T-helper 1 cell treated with Interleukin-12 subunit alpha and Interleukin-12 subunit beta and Interleukin-4 antibody, amounts not matched to agents 30 μg/mL and 1 μg/mL, for 36 hours (primary cell): ENCODE results near the gene ZNF445.
"Not testable (repeated sequence)": the region's sequence is repeated elsewhere in the genome, so short reads cannot be mapped to it uniquely, and the experiment has no call there.

Experiments used
- H3K27ac Mint-ChIP-seq: one replicate; pipeline ENCODE4 v1.8.0; 2021; ENCODE audit warnings: mild to moderate bottlenecking, mixed read lengths
- H3K27me3 Mint-ChIP-seq: one replicate; pipeline ENCODE4 v1.8.0; 2021; ENCODE audit warnings: low read depth, mixed read lengths
- H3K36me3 Mint-ChIP-seq: one replicate; pipeline ENCODE4 v1.8.0; 2021; ENCODE audit warnings: low read depth, mixed read lengths
- H3K4me1 Mint-ChIP-seq: one replicate; pipeline ENCODE4 v1.8.0; 2021; ENCODE audit warnings: low read depth, mixed read lengths
- H3K4me3 Mint-ChIP-seq: one replicate; pipeline ENCODE4 v1.8.0; 2021; ENCODE audit warnings: mild to moderate bottlenecking, moderate library complexity, mixed read lengths
- H3K9me3 Mint-ChIP-seq: one replicate; pipeline ENCODE4 v1.8.0; 2021; ENCODE audit warnings: mixed read lengths

Gene ZNF445

DNA sequence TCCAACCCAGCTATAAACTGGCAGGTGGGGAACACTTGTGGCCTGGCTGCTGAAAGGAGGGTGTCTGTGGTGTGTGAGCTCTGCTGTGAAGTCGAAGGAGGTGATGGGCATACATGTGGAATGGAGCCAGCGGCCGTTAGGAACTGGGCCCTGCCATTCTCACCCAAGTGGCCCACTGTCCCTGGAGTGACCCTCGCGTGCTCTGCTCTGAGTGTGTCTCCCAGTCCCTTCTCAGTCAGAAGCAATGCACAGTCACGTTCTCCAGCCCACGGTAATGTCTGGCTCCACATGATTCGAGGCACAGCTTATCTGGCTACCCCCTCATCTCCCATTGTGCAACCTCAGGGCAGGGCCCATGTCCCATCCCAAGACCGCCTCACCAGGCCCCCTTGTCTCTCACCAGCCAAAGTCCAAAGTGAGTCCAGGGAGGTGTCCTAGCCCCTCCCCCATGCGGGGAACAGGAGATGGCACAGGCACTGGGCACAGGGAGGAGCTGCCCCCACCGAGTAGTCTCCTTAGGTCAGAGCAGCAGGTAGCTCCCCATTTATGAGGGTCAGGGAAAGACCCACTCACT, 62.9 kb downstream of the ZNF445 start:
- no peaks in the 10 kb centered on the region for H3K9me3 Mint-ChIP-seq
- H3K27me3 Mint-ChIP-seq: no peaks in the 10 kb centered on the region
- H3K4me3 Mint-ChIP-seq: no peak overlapping the region
- H3K4me1 Mint-ChIP-seq: no peaks in the 10 kb centered on the region
- no peak overlapping the region for H3K27ac Mint-ChIP-seq
- H3K36me3 Mint-ChIP-seq: no peaks in the 10 kb centered on the region

DNA sequence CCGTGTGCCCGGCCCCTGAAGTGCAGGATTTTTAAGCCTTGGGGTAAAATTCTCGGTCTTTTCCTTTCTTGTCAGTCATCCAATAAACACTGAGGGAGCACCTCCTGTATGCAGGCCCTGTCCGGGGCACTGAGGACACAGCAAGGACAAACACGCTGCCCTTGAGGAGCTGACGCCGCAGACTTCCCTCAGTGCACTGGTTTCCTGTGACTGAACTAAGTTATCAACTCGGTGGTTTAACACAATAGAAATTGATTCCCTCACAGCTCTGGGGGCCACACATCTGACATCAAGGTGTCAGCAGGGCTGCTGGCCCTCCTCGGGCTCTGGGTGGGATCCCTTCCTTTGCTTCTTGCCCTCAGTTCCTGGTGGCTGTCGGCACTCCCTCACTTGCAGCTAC, 65.1 kb downstream of the ZNF445 start:
- Mint-ChIP-seq H3K36me3 (no peaks in the 10 kb centered on the region), H3K27me3 (no peaks in the 10 kb centered on the region), H3K4me1 (no peaks in the 10 kb centered on the region), H3K27ac (no peak overlapping the region), H3K9me3 (no peaks in the 10 kb centered on the region), H3K4me3 (no peak overlapping the region)

DNA sequence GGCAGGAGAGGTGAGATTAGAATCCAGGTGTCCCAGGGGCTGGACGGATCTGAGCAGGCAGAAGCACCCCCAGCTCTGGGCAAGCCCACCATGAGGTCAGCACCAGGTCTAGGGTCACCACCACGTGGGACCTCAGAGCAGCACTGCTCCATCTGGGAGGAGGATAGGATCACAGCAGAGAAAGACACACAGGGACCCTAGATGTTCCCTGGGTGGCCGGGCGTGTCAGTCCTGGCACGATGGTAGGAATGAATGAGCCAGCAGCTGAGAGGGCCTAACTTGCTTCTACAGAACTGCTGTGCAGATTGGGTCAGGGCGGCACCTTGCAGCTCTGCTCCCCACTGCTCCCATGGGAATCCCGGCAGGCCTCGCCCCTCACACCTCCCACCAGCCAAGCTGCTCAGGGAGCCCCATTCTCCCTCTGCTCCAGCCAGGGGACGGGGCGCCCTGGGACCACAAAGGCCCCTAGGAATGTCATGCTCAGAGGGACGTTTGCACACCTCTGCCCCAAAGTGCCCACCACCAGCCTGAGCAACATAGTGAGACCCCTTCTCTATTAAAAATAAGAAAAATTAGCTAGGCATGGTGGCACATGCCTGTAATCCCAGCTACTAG, 66.3 kb downstream of the ZNF445 start:
- Mint-ChIP-seq H3K36me3 (no peaks in the 10 kb centered on the region), H3K4me3 (no peak overlapping the region), H3K4me1 (no peaks in the 10 kb centered on the region), H3K27ac (no peak overlapping the region), H3K9me3 (no peaks in the 10 kb centered on the region), H3K27me3 (no peaks in the 10 kb centered on the region)

DNA sequence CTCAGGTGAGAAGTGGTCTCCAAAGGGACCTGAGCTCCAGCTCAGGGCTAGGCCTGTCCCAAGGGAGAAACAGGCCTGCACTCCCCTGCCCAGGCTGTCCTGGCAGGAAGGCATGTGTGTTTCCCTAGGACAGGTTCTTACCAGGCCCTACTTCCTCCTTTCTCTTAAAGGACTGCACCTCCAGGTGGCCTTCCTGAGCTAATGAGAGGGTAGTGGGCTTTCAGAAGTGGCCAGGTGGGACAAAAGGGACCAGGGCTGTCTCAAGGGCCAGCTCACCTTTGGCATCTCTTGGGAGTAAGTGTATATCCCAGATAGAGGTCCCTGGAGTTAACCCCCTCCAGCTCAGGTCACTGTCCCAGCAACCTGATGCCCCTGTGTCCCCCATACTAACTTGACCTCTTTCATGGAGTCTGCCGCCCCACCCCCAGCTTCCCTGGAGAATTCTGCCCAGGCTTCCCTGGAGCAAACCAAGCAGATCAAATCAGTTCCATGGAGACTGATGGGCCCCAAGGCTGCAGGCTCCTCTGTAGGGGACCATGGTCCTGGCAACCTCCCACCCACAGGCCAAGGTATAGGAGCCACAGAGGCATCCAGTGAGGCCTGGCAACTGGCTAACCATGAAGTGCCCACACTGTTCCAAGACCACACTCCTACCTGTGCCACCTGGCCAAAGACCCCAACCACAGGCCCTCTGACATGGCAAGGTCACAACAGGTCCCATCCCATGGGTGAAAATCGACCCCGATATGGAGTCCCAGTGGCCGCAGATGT, 67.6 kb downstream of the ZNF445 start:
- no peaks in the 10 kb centered on the region for H3K36me3 Mint-ChIP-seq
- H3K4me3 Mint-ChIP-seq: no peak overlapping the region
- H3K27ac Mint-ChIP-seq: no peak overlapping the region
- H3K9me3 Mint-ChIP-seq: no peaks in the 10 kb centered on the region
- no peaks in the 10 kb centered on the region for H3K27me3 Mint-ChIP-seq
- no peaks in the 10 kb centered on the region for H3K4me1 Mint-ChIP-seq

DNA sequence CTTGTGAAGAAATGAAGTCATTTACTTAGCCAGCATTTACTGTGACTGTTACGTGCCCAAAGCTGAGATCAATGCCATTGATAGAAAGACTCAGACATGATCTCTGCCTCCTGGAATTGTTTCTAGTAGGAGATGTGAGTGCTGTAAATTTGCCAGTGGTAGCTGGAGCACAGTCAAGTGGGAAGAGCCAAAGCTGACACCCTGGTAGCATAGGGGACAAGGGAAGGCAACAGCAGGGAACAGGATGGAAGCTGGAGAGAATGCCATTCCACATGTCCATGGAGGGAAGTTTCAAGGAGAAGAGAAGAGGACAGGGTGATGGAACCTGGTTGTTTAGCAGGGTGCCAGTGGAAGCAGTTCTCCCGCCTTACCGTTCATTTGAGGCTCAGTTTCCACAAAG, 74.9 kb downstream of the ZNF445 start:
- H3K36me3 Mint-ChIP-seq: peaks cover 10% of the 10 kb centered on the region
- H3K4me3 Mint-ChIP-seq: no peak overlapping the region
- no peaks in the 10 kb centered on the region for H3K4me1 Mint-ChIP-seq
- H3K27ac Mint-ChIP-seq: no peak overlapping the region
- H3K27me3 Mint-ChIP-seq: no peaks in the 10 kb centered on the region
- no peaks in the 10 kb centered on the region for H3K9me3 Mint-ChIP-seq

DNA sequence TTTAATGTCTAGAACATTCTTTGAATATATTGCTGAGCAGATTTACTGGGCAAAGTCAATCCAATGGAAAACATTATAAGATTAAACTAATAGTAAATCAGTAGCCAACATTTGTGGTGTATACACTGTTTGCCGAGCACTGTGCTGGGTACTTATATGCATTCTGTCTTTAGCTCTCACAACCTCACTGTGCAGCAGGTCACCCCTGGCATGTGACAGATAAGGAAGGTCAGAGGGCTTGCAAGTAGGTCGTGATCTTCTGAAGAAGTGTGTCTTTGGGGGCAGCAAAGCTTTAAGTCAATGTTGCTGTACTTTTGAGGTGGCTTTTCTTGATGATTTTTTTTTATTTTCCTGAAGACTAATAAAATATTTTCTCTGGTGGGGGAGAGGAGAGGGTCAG, 76.7 kb downstream of the ZNF445 start:
- H3K36me3 Mint-ChIP-seq: peaks cover 10% of the 10 kb centered on the region
- H3K27ac Mint-ChIP-seq: no peak overlapping the region
- H3K4me3 Mint-ChIP-seq: no peak overlapping the region
- no peaks in the 10 kb centered on the region for H3K9me3 Mint-ChIP-seq
- H3K4me1 Mint-ChIP-seq: peaks cover 2% of the 10 kb centered on the region
- H3K27me3 Mint-ChIP-seq: no peaks in the 10 kb centered on the region

DNA sequence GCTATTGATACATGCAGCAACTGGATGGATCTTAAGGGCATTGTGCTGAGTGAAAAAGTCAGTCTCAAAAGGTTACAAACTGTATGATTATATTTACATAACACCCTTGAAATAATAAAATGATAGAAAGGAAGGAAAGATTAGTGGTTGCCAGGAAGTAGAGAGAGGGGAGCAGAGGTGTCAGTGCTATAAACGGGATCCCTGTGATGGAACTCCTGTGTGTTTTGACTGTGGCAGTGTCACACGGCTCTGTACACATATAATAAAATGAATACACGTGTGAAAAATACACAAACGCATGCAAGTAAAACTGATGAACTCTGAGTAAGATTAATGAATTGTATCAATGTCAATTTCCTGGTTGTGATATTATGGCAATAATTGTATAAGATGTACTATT, 78.6 kb downstream of the ZNF445 start:
- Mint-ChIP-seq H3K27ac (no peak overlapping the region), H3K27me3 (no peaks in the 10 kb centered on the region), H3K4me1 (peaks cover 2% of the 10 kb centered on the region), H3K9me3 (no peaks in the 10 kb centered on the region), H3K4me3 (no peak overlapping the region), H3K36me3 (peaks cover 4% of the 10 kb centered on the region)

DNA sequence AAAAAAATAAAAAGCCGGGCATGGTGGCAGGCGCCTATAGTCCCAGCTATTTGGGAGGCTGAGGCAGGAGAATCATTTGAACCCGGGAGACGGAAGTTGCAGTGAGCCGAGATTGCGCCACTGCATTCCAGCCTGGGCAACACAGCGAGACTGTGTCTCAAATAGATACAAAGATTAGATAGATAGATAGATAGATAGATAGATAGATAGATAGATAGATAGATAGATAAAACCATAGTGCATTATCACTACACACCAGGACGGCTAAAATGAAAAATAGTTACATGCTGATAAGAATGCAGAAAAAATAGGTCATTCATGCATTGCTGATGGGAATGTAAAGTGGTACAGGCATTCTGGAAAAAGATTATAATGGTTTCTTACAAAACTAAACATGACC, 79.2 kb downstream of the ZNF445 start:
- not testable (repeated sequence) for H3K27ac Mint-ChIP-seq, H3K4me3 Mint-ChIP-seq, H3K27me3 Mint-ChIP-seq, H3K36me3 Mint-ChIP-seq, H3K9me3 Mint-ChIP-seq, H3K4me1 Mint-ChIP-seq

DNA sequence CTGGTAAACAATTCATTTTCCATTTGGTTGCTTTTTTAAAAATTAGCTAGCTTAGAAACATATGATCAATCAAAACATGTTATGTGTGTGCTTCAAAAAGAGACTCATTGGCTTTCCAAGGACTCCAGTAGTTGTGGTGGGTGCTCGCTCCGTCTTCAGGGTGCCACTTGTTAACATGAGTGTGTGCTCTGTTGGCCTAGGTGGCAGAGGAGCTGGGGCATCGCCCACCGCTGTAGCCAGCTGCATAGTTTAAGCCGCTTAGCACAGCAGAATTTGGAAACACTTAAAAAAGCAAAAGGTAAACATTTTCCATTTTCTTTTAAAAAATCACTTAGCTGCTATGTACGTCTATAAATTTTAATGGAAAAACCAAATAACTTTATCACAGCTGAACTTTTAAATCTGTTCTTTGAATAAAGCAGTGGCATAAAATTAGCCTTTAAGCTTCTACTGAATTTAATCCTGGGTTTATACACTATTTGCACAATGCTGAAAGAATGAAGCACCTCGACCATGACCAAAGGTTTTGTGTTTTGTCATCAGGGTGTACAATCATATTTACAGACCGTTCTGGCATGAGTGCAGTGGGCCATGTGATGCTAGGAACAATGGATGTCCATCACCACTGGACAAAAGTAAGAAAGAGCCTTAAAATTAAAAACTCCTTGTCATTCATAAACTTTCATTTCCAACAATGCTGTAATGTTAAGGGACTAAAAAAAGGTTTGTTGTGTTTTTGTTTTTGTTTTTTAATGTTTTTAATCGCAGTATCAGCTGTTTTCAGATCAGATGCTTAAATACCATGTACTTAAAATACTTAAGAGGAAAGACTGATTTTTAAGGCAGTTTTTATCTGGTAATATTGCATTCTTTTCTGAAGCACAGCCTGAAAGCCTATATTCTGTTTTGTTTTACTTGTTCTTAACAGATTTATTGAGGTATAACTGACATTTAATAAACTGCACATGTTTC, 81.0 kb downstream of the ZNF445 start:
- no peak overlapping the region for H3K4me3 Mint-ChIP-seq
- H3K27ac Mint-ChIP-seq: no peak overlapping the region
- H3K36me3 Mint-ChIP-seq: peaks cover 6% of the 10 kb centered on the region
- peaks cover 3% of the 10 kb centered on the region for H3K9me3 Mint-ChIP-seq
- H3K27me3 Mint-ChIP-seq: no peaks in the 10 kb centered on the region
- peaks cover 2% of the 10 kb centered on the region for H3K4me1 Mint-ChIP-seq

DNA sequence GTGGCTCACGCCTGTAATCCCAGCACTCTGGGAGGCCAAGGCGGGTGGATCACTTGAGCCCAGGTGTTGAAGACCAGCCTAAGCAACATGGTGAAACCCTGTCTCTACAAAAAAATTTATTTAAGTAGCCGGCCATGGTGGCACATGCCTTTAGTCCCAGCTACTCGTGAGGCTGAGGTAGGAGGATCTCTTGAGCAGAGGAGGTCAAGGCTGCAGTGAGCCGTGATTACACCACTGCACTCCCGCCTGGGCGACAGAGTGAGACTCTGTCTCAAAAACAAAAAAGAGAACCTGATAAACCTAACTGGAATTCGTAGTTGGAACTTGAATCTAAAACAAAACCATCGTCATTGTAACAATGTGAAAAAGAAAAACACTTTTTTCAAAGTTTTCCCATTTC, 81.8 kb downstream of the ZNF445 start:
- H3K36me3 Mint-ChIP-seq: peaks cover 3% of the 10 kb centered on the region
- H3K4me1 Mint-ChIP-seq: peaks cover 2% of the 10 kb centered on the region
- H3K27ac Mint-ChIP-seq: no peak overlapping the region
- no peaks in the 10 kb centered on the region for H3K27me3 Mint-ChIP-seq
- peaks cover 3% of the 10 kb centered on the region for H3K9me3 Mint-ChIP-seq
- no peak overlapping the region for H3K4me3 Mint-ChIP-seq

DNA sequence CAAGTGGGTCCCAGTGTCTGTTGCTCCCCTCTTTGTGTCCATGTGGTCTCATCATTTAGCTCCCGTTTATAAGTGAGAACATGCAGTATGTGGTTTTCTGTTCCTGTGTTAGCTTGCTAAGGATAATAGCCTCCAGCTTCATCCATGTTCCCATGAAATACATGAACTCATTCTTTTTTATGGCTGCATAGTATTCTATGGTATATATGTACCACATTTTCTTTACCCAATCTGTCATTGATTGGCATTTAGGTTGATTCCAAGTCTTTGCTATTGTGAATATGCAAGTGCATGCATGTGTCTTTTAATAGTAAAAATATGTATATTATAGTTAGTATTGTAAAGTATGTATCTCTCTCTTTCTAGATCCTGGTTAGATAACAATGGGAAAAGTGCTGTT, 85.0 kb downstream of the ZNF445 start:
- no peak overlapping the region for H3K4me3 Mint-ChIP-seq
- H3K27ac Mint-ChIP-seq: no peak overlapping the region
- peaks cover 3% of the 10 kb centered on the region for H3K36me3 Mint-ChIP-seq
- H3K4me1 Mint-ChIP-seq: peaks cover 2% of the 10 kb centered on the region
- no peaks in the 10 kb centered on the region for H3K27me3 Mint-ChIP-seq
- H3K9me3 Mint-ChIP-seq: peaks cover 12% of the 10 kb centered on the region

DNA sequence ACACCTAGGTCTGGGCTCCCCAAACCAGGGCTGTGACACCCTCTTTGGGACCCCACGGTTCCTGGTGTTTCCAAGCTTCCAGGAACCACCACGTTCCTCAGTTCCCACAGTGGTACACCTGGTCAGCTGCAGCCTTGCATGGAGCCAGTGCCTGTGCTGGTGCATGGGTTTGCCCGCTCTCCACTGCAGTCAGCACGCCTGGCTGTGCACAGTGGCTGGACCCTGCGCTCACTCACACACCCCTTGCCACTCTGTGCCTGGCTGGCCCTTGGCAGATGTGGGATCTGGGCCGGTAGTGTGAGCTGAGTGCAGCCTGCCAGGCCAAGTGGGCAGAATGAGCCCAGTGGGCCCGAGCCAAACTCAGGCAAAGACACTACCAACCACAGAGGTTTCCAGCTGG, 90.1 kb downstream of the ZNF445 start:
- H3K4me3 Mint-ChIP-seq: no peak overlapping the region
- peaks cover 1% of the 10 kb centered on the region for H3K36me3 Mint-ChIP-seq

More for the DNA sequence above, 90.1 kb downstream of the ZNF445 start:
- peaks cover 24% of the 10 kb centered on the region for H3K9me3 Mint-ChIP-seq
- no peaks in the 10 kb centered on the region for H3K27me3 Mint-ChIP-seq
- no peaks in the 10 kb centered on the region for H3K4me1 Mint-ChIP-seq
- H3K27ac Mint-ChIP-seq: no peak overlapping the region
